B cell (primary cell): Measurements from ENCODE around the gene PINK1. TPM values are rescaled to one million over a fixed set of nuclear protein-coding genes. Genes with fewer than 3 reads are reported as not detected.

ENCODE experiments used
- ATAC-seq: fragments of 200-7000 bp; cut with Tn5 transposase; one replicate; pipeline ENCODE4 v1.10.0; 2021; ENCODE audit warnings: low read depth, mild to moderate bottlenecking, moderate number of reproducible peaks, moderate library complexity
- CTCF ChIA-PET: fragments of 350-600 bp; sonication (Branson Sonifier 250); formaldehyde crosslinking; loops from one replicate; lab custom pipeline; 2021; ENCODE audit warnings: antibody characterized with exemption, inconsistent platforms; lab: Charles Lee
- POLR2A ChIA-PET: fragments of 350-600 bp; sonication (Branson Sonifier 250); formaldehyde crosslinking; loops from one replicate; lab custom pipeline; 2021; ENCODE audit warnings: antibody characterized with exemption; lab: Charles Lee
- DNase-seq: peaks from one replicate; pipeline ENCODE4 v3.0.0; 2013
- H2AFZ ChIP-seq: 2 replicates; pipeline ENCODE4 v1.6.1; 2012; ENCODE audit warnings: mild to moderate bottlenecking, low read depth, low read length; ENCODE audit not compliant: insufficient read depth, poor library complexity, severe bottlenecking
- H3K27ac ChIP-seq, 2 donors: 1 replicate in 1 of 2; 2 replicates in 1 of 2; pipeline ENCODE4 v1.5.1; 2012 to 2013; ENCODE audit warnings: low read length in 2 of 2, mild to moderate bottlenecking in 2 of 2, moderate library complexity in 1 of 2
- H3K27me3 ChIP-seq, 4 experiments: fragments of 200-600 bp in 1 of 4; sonication (generic) in 1 of 4; replicated peaks in 1 of 4; 1 replicate in 2 of 4; 2 replicates in 2 of 4; pipeline versions ENCODE4 v1.6.1 to v1.7.0; 2013 to 2016; ENCODE audit warnings: low read length in 3 of 4, mild to moderate bottlenecking in 2 of 4, mixed read lengths in 1 of 4, moderate library complexity in 1 of 4; ENCODE audit not compliant: insufficient read depth in 4 of 4, control insufficient read depth in 3 of 4; ENCODE audit errors: control extremely low read depth in 1 of 4
- H3K36me3 ChIP-seq, 2 experiments: replicated peaks in 1 of 2; 1 replicate in 1 of 2; 2 replicates in 1 of 2; pipeline versions ENCODE4 v1.6.1 to v1.7.1; 2013; ENCODE audit warnings: low read length in 1 of 2; ENCODE audit not compliant: insufficient read depth in 2 of 2, control insufficient read depth in 1 of 2; ENCODE audit errors: control extremely low read depth in 1 of 2, extremely low read depth in 1 of 2
- H3K4me1 ChIP-seq, 2 donors: fragments of 200-600 bp in 1 of 2; sonication (generic) in 1 of 2; 1 replicate in 1 of 2; 2 replicates in 1 of 2; pipeline versions ENCODE4 v1.5.1 to v1.6.1; 2013 to 2017; ENCODE audit warnings: low read length in 2 of 2; ENCODE audit not compliant: control insufficient read depth in 2 of 2, insufficient read depth in 2 of 2
- H3K4me2 ChIP-seq: replicated peaks from 2 replicates; pipeline ENCODE3; 2012; ENCODE audit warnings: mild to moderate bottlenecking, low read depth, low read length; ENCODE audit not compliant: poor library complexity, severe bottlenecking
- H3K4me3 ChIP-seq, 5 experiments: fragments of 200-600 bp in 1 of 5; sonication (generic) in 1 of 5; 1 replicate in 3 of 5; 2 replicates in 2 of 5; pipeline versions ENCODE4 v1.5.1 to v1.7.0; 2011 to 2016; ENCODE audit warnings: low read length in 4 of 5, mild to moderate bottlenecking in 4 of 5, low read depth in 2 of 5, control low read depth in 1 of 5, moderate library complexity in 1 of 5; ENCODE audit not compliant: insufficient read depth in 1 of 5; ENCODE audit errors: control extremely low read depth in 1 of 5, extremely low read depth in 1 of 5
- H3K79me2 ChIP-seq: fragments of 200-600 bp; sonication (generic); one replicate; pipeline ENCODE4 v1.6.0; 2016; ENCODE audit warnings: low read length; ENCODE audit not compliant: control insufficient read depth, insufficient read depth
- H3K9ac ChIP-seq: fragments of 200-600 bp; sonication (generic); 2 replicates; pipeline ENCODE4 v1.6.1; 2017; ENCODE audit warnings: mild to moderate bottlenecking, low read length, moderate library complexity
- H3K9me3 ChIP-seq, 3 donors: one replicate each; pipeline versions ENCODE4 v1.6.1 to v1.7.1; 2013; ENCODE audit warnings: low read length in 2 of 3; ENCODE audit not compliant: control insufficient read depth in 2 of 3, insufficient read depth in 1 of 3; ENCODE audit errors: control extremely low read depth in 1 of 3
- H4K20me1 ChIP-seq: 2 replicates; pipeline ENCODE4 v1.6.0; 2012; ENCODE audit warnings: mild to moderate bottlenecking, low read length; ENCODE audit not compliant: insufficient read depth, control insufficient read depth, poor library complexity, severe bottlenecking
- H3K27ac Mint-ChIP-seq: one replicate; pipeline ENCODE4 v1.8.0; 2021; ENCODE audit warnings: mixed read lengths
- H3K27me3 Mint-ChIP-seq: one replicate; pipeline ENCODE4 v1.8.0; 2021; ENCODE audit warnings: mixed read lengths
- H3K4me1 Mint-ChIP-seq: one replicate; pipeline ENCODE4 v1.8.0; 2021; ENCODE audit warnings: mixed read lengths
- H3K4me3 Mint-ChIP-seq: one replicate; pipeline ENCODE4 v1.8.0; 2021; ENCODE audit warnings: mixed read lengths
- H3K9me3 Mint-ChIP-seq: one replicate; pipeline ENCODE4 v1.8.0; 2022; ENCODE audit warnings: mixed read lengths; ENCODE audit not compliant: insufficient read depth
- EZH2 ChIP-seq: IDR thresholded peaks from 2 replicates; pipeline ENCODE4 v1.6.1; 2012; ENCODE audit warnings: borderline replicate concordance, low read depth, mild to moderate bottlenecking, moderate library complexity, low read length; ENCODE audit not compliant: insufficient read depth, poor library complexity, severe bottlenecking
- WGBS: methylation state at CpG from one replicate; pipeline ENCODE4 v1.1.5; 2013; ENCODE audit warnings: missing lambda C conversion rate; ENCODE audit not compliant: insufficient coverage; 5-methylcytosine and 5-hydroxymethylcytosine counted together
- intact Hi-C: fragments of 100-400 bp; cut with micrococcal nuclease; formaldehyde crosslinking; loops from one replicate; pipeline ENCODE4 v1.10.0; 2022
- polyA plus RNA-seq: library from polyadenylated mRNA; depleted of rRNA; stranded (reverse); fragments of >200 nt; gene quantifications from 2 replicates; pipeline ENCODE4 v1.2.3, GENCODE V29; 2012
- total RNA-seq, 2 donors: library from RNA; stranded (reverse); fragments of 120-200 nt in 1 of 2; gene quantifications; 1 replicate in 1 of 2; 2 replicates in 1 of 2; pipeline versions ENCODE4 v1.2.3 to v1.2.4, GENCODE V29; 2013 to 2022
- TF ChIP-seq, protein P1 (sequence below): fragments of 200-600 bp; IDR thresholded peaks from one replicate; pipeline ENCODE4 v1.8.0; 2022; ENCODE audit warnings: antibody characterized with exemption, mild to moderate bottlenecking

The PINK1 gene
- total and polyA plus RNA-seq, 2 donors (not counting 1 experiment from before 2014, with no cell fraction given): 5.8 to 14.3 TPM

DNA sequence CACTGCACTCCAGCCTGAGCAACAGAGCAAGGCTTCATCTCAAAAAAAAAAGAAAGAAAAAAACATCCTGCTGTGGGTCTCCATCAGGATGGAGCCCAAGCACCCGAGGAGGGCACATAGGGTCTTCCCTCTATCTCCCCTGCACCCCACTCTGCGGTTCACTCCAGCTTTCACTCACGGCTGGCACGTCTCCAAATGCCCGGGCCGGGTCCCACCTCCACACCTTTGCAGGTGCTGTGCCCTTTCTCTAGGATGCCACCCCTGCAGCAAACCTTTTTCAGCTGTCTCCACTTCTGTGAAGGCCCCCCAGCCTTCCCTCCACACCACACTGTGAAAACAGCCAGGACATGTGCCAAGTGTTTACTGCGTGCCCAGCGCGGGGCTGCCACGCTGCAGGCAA is 50.4 kb downstream of the PINK1 start:
- no peaks in the 10 kb centered on the region for H3K36me3 ChIP-seq
- H3K4me3 ChIP-seq: no peak overlapping the region
- no peaks in the 10 kb centered on the region for H3K9me3 ChIP-seq
- intact Hi-C loops: no loop called here
- 92% methylated on average over 7 of the region's 10 CpGs for WGBS
- H3K9ac ChIP-seq: no peak overlapping the region
- no peak for DNase-seq
- H3K27me3 ChIP-seq: peaks cover 0 to 12% (median 0%) of the 10 kb centered on the region in 4 experiments
- POLR2A ChIA-PET: no interaction called here
- no peak overlapping the region for H3K4me2 ChIP-seq
- no peaks in the 10 kb centered on the region for H3K79me2 ChIP-seq
- no peak for TF ChIP-seq EZH2
- TF ChIP-seq, protein P1, sequence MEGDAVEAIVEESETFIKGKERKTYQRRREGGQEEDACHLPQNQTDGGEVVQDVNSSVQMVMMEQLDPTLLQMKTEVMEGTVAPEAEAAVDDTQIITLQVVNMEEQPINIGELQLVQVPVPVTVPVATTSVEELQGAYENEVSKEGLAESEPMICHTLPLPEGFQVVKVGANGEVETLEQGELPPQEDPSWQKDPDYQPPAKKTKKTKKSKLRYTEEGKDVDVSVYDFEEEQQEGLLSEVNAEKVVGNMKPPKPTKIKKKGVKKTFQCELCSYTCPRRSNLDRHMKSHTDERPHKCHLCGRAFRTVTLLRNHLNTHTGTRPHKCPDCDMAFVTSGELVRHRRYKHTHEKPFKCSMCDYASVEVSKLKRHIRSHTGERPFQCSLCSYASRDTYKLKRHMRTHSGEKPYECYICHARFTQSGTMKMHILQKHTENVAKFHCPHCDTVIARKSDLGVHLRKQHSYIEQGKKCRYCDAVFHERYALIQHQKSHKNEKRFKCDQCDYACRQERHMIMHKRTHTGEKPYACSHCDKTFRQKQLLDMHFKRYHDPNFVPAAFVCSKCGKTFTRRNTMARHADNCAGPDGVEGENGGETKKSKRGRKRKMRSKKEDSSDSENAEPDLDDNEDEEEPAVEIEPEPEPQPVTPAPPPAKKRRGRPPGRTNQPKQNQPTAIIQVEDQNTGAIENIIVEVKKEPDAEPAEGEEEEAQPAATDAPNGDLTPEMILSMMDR: no peak
- Mint-ChIP-seq H3K4me1 (peaks cover 4% of the 10 kb centered on the region), H3K27me3 (peaks cover 16% of the 10 kb centered on the region), H3K9me3 (no peaks in the 10 kb centered on the region), H3K4me3 (no peak overlapping the region), H3K27ac (no peak overlapping the region)
- no peak for ATAC-seq
- CTCF ChIA-PET: no interaction called here
- H4K20me1 ChIP-seq: no peaks in the 10 kb centered on the region
- H3K27ac ChIP-seq: no peak overlapping the region
- H2AFZ ChIP-seq: no peak overlapping the region
- H3K4me1 ChIP-seq: peaks cover 15 to 23% of the 10 kb centered on the region in 2 donors

DNA sequence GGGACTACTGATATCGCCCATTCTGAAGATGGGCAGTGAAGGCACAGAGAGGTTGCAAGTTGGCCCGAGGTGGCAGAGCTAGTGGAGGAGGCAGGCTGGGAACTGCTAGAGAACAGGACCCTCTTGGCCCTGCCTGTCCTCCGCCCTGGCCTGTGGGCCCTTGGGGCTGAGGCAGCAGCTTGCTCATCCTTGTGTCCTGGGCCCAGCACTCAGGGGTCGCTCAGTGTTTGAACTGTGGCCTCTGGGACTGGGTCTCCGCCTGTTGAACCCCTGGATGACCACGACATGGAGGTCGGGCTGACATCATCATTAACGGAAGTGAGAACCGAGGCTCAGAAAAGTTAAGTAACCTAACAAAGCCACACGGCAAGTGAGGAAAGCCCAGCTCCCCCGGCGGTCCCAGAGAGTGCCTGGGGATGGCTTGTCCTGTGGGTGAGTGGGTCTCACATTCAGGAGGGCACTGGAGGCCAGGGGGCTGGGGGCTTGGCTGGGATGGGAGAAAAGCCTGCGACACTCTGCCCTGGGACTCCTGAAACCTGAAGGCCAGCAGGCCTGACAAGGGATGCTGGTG is 50.9 kb downstream of the PINK1 start:
- CTCF ChIA-PET: interaction anchor here (1.0 kb wide), 1 partner anchor 13 kb away, joined by 3 read pairs; no protein-coding TSS in a partner anchor

More for the DNA sequence above, 50.9 kb downstream of the PINK1 start:
- DNase-seq (no peak), ATAC-seq (no peak)
- H3K27me3 ChIP-seq: peaks cover 0 to 12% (median 0%) of the 10 kb centered on the region in 4 experiments
- H3K4me1 Mint-ChIP-seq: no peaks in the 10 kb centered on the region
- no peak overlapping the region for H3K27ac Mint-ChIP-seq
- intact Hi-C loops: no loop called here
- H3K9ac ChIP-seq: no peak overlapping the region
- no peak overlapping the region for H3K27ac ChIP-seq
- H3K79me2 ChIP-seq: no peaks in the 10 kb centered on the region
- no peaks in the 10 kb centered on the region for H3K9me3 Mint-ChIP-seq
- no peak overlapping the region for H3K4me3 Mint-ChIP-seq
- H4K20me1 ChIP-seq: no peaks in the 10 kb centered on the region
- H3K36me3 ChIP-seq: no peaks in the 10 kb centered on the region
- 91% methylated on average over 12 of the region's 13 CpGs for WGBS
- no peak overlapping the region for H2AFZ ChIP-seq
- POLR2A ChIA-PET: no interaction called here
- no peak overlapping the region for H3K4me2 ChIP-seq
- no peak overlapping the region for H3K4me3 ChIP-seq
- H3K27me3 Mint-ChIP-seq: peaks cover 16% of the 10 kb centered on the region
- H3K4me1 ChIP-seq: peaks cover 10 to 18% of the 10 kb centered on the region in 2 donors
- no peaks in the 10 kb centered on the region for H3K9me3 ChIP-seq
- TF ChIP-seq EZH2: no peak
- TF ChIP-seq, protein P1: no peak
